Neural cell (in vitro differentiated cells): Measurements from ENCODE around the gene RPS6KC1. TPM values are rescaled to one million over a fixed set of nuclear protein-coding genes. Genes with fewer than 3 reads are reported as not detected.

Source experiments
- H2AFZ ChIP-seq: fragments of 200-600, 300-800 bp; sonication (generic), shearing (Covaris generic); 2 replicates; pipeline ENCODE4 v1.6.0; 2014; ENCODE audit warnings: low read depth, mild to moderate bottlenecking, antibody characterized with exemption, low read length, moderate library complexity
- H3F3A ChIP-seq: fragments of 200-600 bp; shearing (Covaris generic); 2 replicates; pipeline ENCODE4 v1.6.1; 2016; ENCODE audit warnings: mild to moderate bottlenecking, moderate library complexity, mixed read lengths, antibody characterized with exemption, low read length; ENCODE audit not compliant: insufficient read depth, poor library complexity, severe bottlenecking
- H3K27ac ChIP-seq: fragments of 200-600, 300-800 bp; sonication (generic), shearing (Covaris generic); 2 replicates; pipeline ENCODE4 v1.5.1; 2014; ENCODE audit warnings: mild to moderate bottlenecking, low read length, moderate library complexity
- H3K27me3 ChIP-seq: fragments of 300-800, 200-600 bp; sonication (generic), shearing (Covaris generic); 2 replicates; pipeline ENCODE4 v1.6.0; 2014; ENCODE audit warnings: mild to moderate bottlenecking, low read depth, low read length, moderate library complexity; ENCODE audit not compliant: insufficient read depth
- H3K36me3 ChIP-seq: fragments of 300-800, 200-600 bp; sonication (generic), shearing (Covaris generic); 2 replicates; pipeline ENCODE4 v1.5.1; 2014; ENCODE audit warnings: mild to moderate bottlenecking, antibody characterized with exemption, low read length, moderate library complexity; ENCODE audit not compliant: insufficient read depth
- H3K4me2 ChIP-seq: fragments of 300-800, 200-600 bp; sonication (generic), shearing (Covaris generic); 2 replicates; pipeline ENCODE4 v1.6.0; 2014; ENCODE audit warnings: mild to moderate bottlenecking, low read length
- H3K4me3 ChIP-seq: fragments of 300-800, 200-600 bp; sonication (generic), shearing (Covaris generic); 2 replicates; pipeline ENCODE4 v1.5.1; 2014; ENCODE audit warnings: mild to moderate bottlenecking, low read length, moderate library complexity
- H3K79me2 ChIP-seq: fragments of 200-600 bp; shearing (Covaris generic); replicated peaks from 2 replicates; pipeline ENCODE4 v1.6.0; 2014; ENCODE audit warnings: mild to moderate bottlenecking, low read length, moderate library complexity; ENCODE audit not compliant: insufficient read depth
- H3K9ac ChIP-seq: fragments of 300-800, 200-600 bp; sonication (generic), shearing (Covaris generic); 2 replicates; pipeline ENCODE4 v1.6.1; 2016; ENCODE audit warnings: mild to moderate bottlenecking, low read length, mixed read lengths
- H3K9me2 ChIP-seq: fragments of 200-600 bp; shearing (Covaris generic); 2 replicates; pipeline ENCODE4 v1.6.1; 2016; ENCODE audit warnings: mild to moderate bottlenecking, low read length, mixed read lengths; ENCODE audit not compliant: insufficient read depth
- H3K9me3 ChIP-seq: fragments of 200-600, 300-800 bp; sonication (generic), shearing (Covaris generic); 2 replicates; pipeline ENCODE4 v1.6.1; 2016; ENCODE audit warnings: mild to moderate bottlenecking, mixed run types, low read length, moderate library complexity, mixed read lengths
- H4K20me1 ChIP-seq: fragments of 200-600 bp; shearing (Covaris generic); 2 replicates; pipeline ENCODE4 v1.6.1; 2016; ENCODE audit warnings: mild to moderate bottlenecking, mixed run types; ENCODE audit not compliant: insufficient read depth
- CTCF ChIP-seq: fragments of 450-650 bp; IDR thresholded peaks from 2 replicates; pipeline ENCODE4 v1.5.1; 2014; ENCODE audit warnings: antibody characterized with exemption, mild to moderate bottlenecking, moderate library complexity; ENCODE audit not compliant: poor library complexity, severe bottlenecking
- EP300 ChIP-seq: fragments of 450-650 bp; conservative IDR thresholded peaks from 2 replicates; pipeline ENCODE4 v1.6.1; 2014; ENCODE audit warnings: antibody characterized with exemption, mild to moderate bottlenecking, moderate library complexity; ENCODE audit not compliant: poor library complexity, severe bottlenecking
- EZH2 ChIP-seq: fragments of 200-600, 300-800 bp; shearing (Covaris generic), sonication (generic); IDR thresholded peaks from 2 replicates; pipeline ENCODE4 v1.6.1; 2014; ENCODE audit warnings: antibody characterized with exemption, low read length, borderline replicate concordance, mild to moderate bottlenecking; ENCODE audit not compliant: insufficient read depth, poor library complexity, severe bottlenecking
- MXI1 ChIP-seq: fragments of 450-650 bp; conservative IDR thresholded peaks from 2 replicates; pipeline ENCODE4 v1.6.1; 2014; ENCODE audit warnings: antibody characterized with exemption, mild to moderate bottlenecking; ENCODE audit not compliant: poor library complexity, severe bottlenecking
- POLR2AphosphoS5 ChIP-seq: IDR thresholded peaks from 2 replicates; pipeline ENCODE4 v1.6.1; 2012
- RAD21 ChIP-seq: fragments of 450-650 bp; conservative IDR thresholded peaks from 2 replicates; pipeline ENCODE4 v1.6.1; 2014; ENCODE audit warnings: antibody characterized with exemption, mild to moderate bottlenecking, moderate library complexity
- REST ChIP-seq: IDR thresholded peaks from 2 replicates; pipeline ENCODE4 v1.6.1; 2012; ENCODE audit warnings: borderline replicate concordance
- SMC3 ChIP-seq: fragments of 450-650 bp; conservative IDR thresholded peaks from 2 replicates; pipeline ENCODE4 v1.6.1; 2014; ENCODE audit warnings: antibody characterized with exemption, mild to moderate bottlenecking, moderate library complexity; ENCODE audit not compliant: poor library complexity
- TAF1 ChIP-seq: IDR thresholded peaks from 2 replicates; pipeline ENCODE4 v1.6.1; 2012; ENCODE audit warnings: low read depth
- polyA plus RNA-seq: library from polyadenylated mRNA; depleted of rRNA; stranded (reverse); fragments of >200 nt; gene quantifications from 2 replicates; pipeline ENCODE4 v1.2.3, GENCODE V29; 2014

Gene RPS6KC1
- polyA plus RNA-seq, 1 donor from 2014 or later, result 28.1 TPM

- no peaks in the 10 kb centered on the region for H3K9me2 ChIP-seq
- H2AFZ ChIP-seq, result no peak overlapping the region
- no peaks in the 10 kb centered on the region for H3K9me3 ChIP-seq
- H3K36me3 ChIP-seq, result no peaks in the 10 kb centered on the region
- no peaks in the 10 kb centered on the region for H3K79me2 ChIP-seq
- no peak overlapping the region for H3K4me2 ChIP-seq
- H3F3A ChIP-seq, result no peaks in the 10 kb centered on the region
- no peak overlapping the region for H3K4me3 ChIP-seq
- H3K9ac ChIP-seq, result no peak overlapping the region
- TF ChIP-seq POLR2AphosphoS5 (no peak), EZH2 (no peak), REST (no peak), SMC3 (no peak), RAD21 (no peak), CTCF (no peak), MXI1 (no peak), EP300 (no peak), TAF1 (no peak)
- H3K27ac ChIP-seq, result no peak overlapping the region
- H4K20me1 ChIP-seq, result no peaks in the 10 kb centered on the region
- no peaks in the 10 kb centered on the region for H3K27me3 ChIP-seq
Measured at GRCh38 chr1:213162862-213163261, 111.8 kb downstream of the RPS6KC1 start.

GRCh38 chr1:213163278-213163711, 112.3 kb downstream of the RPS6KC1 start:
- Histone ChIP-seq H3K27me3 (no peaks in the 10 kb centered on the region), H2AFZ (no peak overlapping the region), H4K20me1 (no peaks in the 10 kb centered on the region), H3K9ac (no peak overlapping the region), H3K9me3 (no peaks in the 10 kb centered on the region), H3K27ac (no peak overlapping the region), H3K4me3 (no peak overlapping the region), H3K9me2 (no peaks in the 10 kb centered on the region), H3K36me3 (no peaks in the 10 kb centered on the region), H3F3A (no peaks in the 10 kb centered on the region), H3K4me2 (no peak overlapping the region), H3K79me2 (no peaks in the 10 kb centered on the region)
- TF ChIP-seq EP300 (no peak), TAF1 (no peak), CTCF (no peak), MXI1 (no peak), REST (no peak)
